ENCODE results near the gene SMPD1.

DNA sequence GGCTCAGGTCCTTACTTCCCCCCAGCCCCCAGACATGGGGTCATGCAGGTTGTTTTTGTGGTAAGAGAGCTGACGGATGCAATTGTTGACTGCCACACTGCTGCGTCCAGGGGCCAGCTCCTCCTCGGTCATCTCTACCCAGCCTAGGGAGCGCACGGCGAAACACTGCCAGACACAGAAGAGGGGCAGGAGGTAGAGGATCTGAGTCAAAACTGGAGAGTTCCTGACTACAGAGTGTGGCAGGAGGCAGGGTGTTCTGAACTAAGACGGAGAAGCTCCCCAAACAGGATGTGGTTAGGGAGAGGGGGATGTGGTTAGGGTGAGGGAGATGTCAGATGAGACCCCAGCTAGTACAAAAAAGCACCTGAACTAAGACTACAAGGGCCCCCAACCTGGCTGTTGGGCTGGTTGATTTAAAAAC is 12.3 kb downstream of the SMPD1 start:
- TF ChIP-seq POLR2A (IDR thresholded peaks at IDR 0.05; ENCODE audit: low read length) = no peak
- no peak for TF ChIP-seq GATA1 (IDR thresholded peaks at IDR 0.05; ENCODE audit: low read depth, low read length)
